Caki2 (cell line): ENCODE measurements around the gene FLNB. TPM values are rescaled to one million over a fixed set of nuclear protein-coding genes. Genes with fewer than 3 reads are reported as not detected.

Experiments used
- DNase-seq: peaks from one replicate; pipeline ENCODE4 v3.0.0-alpha.2; 2015; ENCODE audit warnings: low read depth
- in situ Hi-C: cut with HindIII; loops from 2 replicates; pipeline ENCODE4 v1.10.0; 2016; ENCODE audit warnings: low sequenced_read_pairs, low pct_unique_long_range_greater_than_20kb, mixed read lengths
- total RNA-seq: library from RNA; depleted of rRNA; stranded (reverse); fragments of >200 nt; shearing (Covaris generic); gene quantifications from 2 replicates; pipeline ENCODE4 v1.2.3, GENCODE V29; 2014; ENCODE audit warnings: low replicate concordance; rRNA removed

FLNB gene
- total RNA-seq, 1 experiment from 2014 or later, result 197 TPM

GRCh38 chr3:58214484-58215316 lies 206.5 kb downstream of the FLNB start:
- in situ Hi-C loops, result no loop called here
- peak; percentile 21 for DNase-seq

GRCh38 chr3:58215317-58216025 lies 207.2 kb downstream of the FLNB start:
- in situ Hi-C loops, result no loop called here
- no peak for DNase-seq

GRCh38 chr3:58216496-58217195 lies 208.4 kb downstream of the FLNB start:
- DNase-seq, result no peak
- in situ Hi-C loops, result no loop called here

- DNase-seq, result peak; percentile 83
- in situ Hi-C loops, result no loop called here
These were observed 209.1 kb downstream of the FLNB start for GRCh38 chr3:58217209-58217811.

GRCh38 chr3:58218904-58219303 lies 210.7 kb downstream of the FLNB start:
- in situ Hi-C loops, result no loop called here
- no peak for DNase-seq

Other genes starting within 250 kb of the FLNB start
- gene DNASE1L3, start 202.6 kb downstream of the FLNB start, total RNA-seq, result not detected in 2 replicates
- 8.9 and 11.4 TPM in 2 replicates for gene ABHD6, start 229.4 kb downstream of the FLNB start, total RNA-seq